ENCODE data around the gene SORL1.
"Not testable (repeated sequence)": the region's sequence is repeated elsewhere in the genome, so short reads cannot be mapped to it uniquely, and the experiment has no call there.

Gene SORL1

DNA sequence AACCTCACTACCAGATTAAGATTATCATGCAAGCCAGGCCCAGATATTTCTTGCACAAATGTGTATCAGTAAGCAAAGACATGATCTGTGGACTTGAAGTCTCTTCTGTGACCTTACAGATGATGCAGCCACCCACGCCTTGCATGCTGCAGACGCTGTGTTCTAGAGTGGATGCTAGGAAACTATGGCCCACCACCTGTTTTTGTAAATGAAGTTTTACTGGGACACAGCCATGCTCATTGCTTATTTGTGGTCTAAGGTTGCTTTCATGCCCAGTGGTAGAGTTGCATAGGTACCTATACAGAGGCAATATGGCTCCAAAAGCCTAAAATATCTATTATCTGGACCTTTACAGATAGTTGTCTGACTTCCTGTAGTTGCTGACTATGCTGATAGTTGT lies 48.2 kb downstream of the SORL1 start:
- no peak for DNase-seq (ENCODE audit: low read depth in 2 of 2)

- DNase-seq (ENCODE audit: low read depth in 2 of 2) = no peak
Measured at GRCh38 chr11:121500717-121501116, 48.6 kb downstream of the SORL1 start.

- DNase-seq (ENCODE audit: low read depth in 2 of 2) = no peak
Measured at GRCh38 chr11:121503051-121503450, 50.9 kb downstream of the SORL1 start.

GRCh38 chr11:121506237-121506636 lies 54.1 kb downstream of the SORL1 start:
- not testable (repeated sequence) for DNase-seq (ENCODE audit: low read depth in 2 of 2)

DNA sequence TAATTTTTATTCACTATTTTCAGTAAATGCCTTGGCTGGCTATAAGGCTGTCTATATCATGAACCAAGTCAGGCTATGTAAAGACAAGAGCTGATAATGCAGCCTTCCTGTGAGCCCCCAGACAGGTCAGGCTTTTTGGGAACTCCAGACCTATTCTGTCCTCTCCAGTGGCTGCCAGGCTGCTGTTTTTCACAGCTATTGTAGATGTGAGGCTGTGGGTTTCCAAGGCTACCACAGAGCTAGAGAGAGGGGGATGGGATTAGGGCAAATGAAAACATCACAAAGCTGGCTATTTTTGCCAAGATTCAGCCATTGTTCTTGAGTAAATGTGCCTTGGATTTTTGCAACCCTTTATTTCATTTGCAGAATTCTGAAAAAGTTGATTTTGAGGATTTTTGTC lies 56.3 kb downstream of the SORL1 start:
- no peak for DNase-seq (ENCODE audit: low read depth in 2 of 2)

- DNase-seq (ENCODE audit: low read depth in 2 of 2) = no peak
Measured at GRCh38 chr11:121510438-121510837, 58.3 kb downstream of the SORL1 start.

- DNase-seq (ENCODE audit: low read depth in 2 of 2) = no peak
Measured at GRCh38 chr11:121512468-121513465, 60.7 kb downstream of the SORL1 start.

DNA sequence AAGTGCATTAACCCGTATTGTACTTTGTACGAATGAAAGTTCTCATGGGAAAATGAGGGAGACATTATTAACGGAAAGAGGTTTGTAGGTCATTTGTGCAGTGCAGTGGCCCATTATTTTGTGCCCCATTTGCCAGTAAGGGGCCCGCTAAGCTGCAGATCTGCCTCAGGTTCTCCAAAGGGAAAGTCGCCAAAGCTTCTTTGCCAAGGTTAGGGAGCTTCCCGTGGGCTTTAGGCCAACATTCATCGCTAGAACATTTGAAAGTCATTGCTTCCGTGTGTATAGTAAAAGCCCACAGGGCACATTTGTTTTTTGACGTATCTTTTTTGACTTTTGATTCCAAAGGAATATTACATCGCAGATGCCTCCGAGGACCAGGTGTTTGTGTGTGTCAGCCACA lies 61.7 kb downstream of the SORL1 start:
- DNase-seq (ENCODE audit: low read depth in 2 of 2) = no peak

DNA sequence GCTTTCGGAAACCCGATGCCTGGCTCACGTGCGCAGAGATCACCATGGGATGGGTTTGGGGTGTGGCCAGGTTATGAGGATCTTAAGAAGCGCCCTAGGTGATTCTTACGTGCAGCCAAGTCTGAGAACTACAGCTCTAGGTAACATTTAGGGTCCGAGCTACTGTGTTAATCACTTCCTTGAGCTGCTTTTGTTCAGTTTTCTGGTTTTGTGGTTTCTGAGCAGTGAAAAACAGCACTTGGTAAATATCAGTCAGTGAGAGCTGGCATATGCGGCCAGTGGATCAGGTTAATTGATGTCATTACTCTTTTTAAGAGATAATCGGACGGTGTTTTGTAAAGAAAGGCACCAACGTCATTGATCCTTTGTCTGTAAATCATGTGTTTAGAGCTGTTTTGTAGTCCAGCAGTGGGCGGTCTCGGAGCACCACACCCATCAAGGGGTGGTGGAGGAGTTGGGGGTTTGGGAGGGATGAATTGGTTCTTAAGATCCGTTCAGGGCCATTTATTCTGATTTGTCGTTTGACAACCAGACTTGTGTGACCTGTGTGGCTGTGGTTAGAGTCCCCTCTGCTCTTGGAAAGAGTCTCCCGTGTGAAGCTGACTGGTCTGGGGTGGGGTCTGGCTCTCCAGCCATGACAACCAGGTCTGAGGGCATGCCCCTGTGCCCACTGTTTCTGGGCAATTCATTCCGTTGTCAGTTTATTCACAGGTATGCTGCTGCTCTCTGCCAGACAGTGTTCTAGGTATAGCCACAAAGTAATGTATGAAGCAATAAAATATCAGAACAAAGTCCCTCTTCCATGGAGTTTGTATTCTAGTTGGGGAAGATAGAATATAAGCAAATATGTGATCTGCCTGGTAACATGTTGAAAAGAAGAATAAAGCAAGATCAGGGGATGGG lies 62.6 kb downstream of the SORL1 start:
- no peak for DNase-seq (ENCODE audit: low read depth in 2 of 2)

GRCh38 chr11:121515335-121515671 lies 63.2 kb downstream of the SORL1 start:
- no peak for DNase-seq (ENCODE audit: low read depth in 2 of 2)

DNA sequence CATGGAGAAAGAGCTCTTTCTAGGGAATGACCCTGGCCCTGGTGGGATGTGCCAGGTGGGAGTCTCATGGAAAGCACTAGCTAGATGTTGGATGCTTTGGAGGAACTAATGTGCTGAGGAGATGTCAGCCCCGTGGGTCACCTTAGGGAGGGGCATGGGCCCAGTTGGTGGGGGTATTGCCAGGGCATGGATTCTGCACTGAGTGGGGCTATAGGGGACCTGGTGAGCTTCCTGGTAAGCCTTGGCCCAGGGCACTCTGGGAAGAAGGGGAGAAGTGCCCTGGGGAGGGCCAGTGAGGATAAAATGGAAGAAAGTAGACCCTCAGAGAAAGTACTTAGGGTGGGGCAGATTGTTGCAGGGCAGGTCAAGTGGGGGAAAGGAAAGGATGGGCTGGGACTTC lies 65.9 kb downstream of the SORL1 start:
- no peak for DNase-seq (ENCODE audit: low read depth in 2 of 2)

- no peak for DNase-seq (ENCODE audit: low read depth in 2 of 2)
Measured at GRCh38 chr11:121520243-121521144, 68.4 kb downstream of the SORL1 start.

GRCh38 chr11:121521145-121522042 lies 69.3 kb downstream of the SORL1 start:
- DNase-seq (ENCODE audit: low read depth in 2 of 2) = no peak

DNA sequence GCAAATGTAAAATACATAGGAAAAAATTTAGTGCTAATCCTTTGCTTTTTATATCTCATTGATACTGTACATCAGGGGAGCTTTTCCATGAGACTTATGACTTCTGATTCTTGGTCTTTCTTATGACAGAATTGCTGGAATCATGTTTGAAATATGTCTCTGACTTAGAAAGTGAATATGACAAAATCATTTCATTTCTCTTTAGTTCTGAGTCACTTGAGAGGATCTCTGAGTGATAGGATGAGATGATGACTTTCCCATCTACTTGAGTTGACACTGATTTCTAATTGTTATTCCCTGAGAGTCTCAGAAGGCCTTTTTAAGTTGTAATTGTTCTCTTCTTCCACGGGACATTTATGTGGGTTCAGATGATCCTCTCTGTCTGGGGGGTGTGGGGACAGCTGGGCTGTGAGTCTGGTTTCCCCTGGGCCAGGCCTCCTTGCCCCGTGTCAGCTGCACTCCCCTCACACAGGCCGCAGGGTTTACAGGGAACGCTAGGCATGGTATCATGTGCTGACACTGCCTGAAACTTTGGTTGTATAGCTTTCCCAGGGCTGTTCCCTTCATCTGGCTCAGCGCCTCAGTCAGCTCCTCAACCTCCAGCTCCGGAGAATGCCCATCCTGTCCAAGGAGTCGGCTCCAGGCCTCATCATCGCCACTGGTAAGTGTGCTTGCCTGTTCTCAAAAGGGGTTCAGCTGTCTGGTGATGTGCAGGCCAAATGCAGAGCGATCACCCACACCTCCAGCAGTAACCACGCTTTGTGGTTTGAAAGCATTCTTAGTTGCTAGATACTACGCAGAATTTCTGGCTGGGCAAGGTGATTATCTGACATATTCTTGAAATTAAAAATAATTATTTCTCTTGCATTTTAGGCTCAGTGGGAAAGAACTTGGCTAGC lies 70.2 kb downstream of the SORL1 start:
- DNase-seq (ENCODE audit: low read depth in 2 of 2) = no peak

DNA sequence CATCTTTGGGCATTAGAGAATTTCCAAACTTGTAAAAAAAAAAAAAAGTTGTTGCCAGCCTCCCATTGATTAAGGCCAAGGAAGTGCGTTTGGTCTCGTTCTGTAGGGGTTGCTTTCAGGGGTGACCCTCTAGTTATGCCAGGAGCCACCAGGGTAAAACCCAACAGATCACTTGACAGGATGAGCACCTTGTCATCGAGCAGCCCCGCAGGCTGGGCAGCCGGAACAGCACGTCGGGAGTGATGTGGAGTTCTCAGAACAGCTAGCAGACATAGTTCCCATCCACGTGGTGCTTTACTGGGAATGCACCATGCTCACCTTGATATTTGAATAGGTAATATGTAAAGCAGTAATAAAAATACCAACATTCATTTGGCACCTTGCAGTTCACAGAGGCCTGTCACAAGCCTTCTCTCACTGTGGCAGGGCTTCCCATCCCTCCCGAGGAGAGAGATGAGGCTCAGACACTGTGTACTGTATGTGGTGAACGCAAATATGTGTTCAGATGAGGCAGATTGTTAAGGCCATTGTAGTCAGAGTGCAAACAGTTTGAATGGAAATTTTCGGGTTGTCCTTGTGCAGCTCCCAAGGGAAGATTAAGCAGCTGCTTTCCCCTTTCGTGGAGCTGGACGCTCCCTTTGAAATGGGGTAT lies 71.6 kb downstream of the SORL1 start:
- no peak for DNase-seq (ENCODE audit: low read depth in 2 of 2)

DNA sequence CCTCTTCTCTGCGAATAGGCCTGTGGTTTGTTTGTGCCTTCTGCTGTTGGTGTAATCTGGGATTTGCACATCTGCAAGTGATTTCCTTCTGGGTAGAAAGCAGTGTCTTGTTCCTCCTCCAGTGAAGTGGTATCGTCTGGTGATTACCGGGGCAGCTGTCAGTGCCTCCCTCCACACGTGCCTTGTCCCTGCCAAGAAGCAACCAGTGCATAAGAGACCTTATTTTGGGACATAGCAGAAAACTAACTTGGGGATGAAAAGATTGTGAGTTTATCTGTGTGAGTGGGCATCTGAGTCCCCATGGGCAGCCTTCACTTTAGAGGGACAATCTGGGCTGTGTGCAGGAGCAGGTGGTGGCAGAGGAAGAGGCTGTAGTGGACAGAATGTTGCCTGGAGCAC lies 72.1 kb downstream of the SORL1 start:
- DNase-seq (ENCODE audit: low read depth in 2 of 2) = no peak

GRCh38 chr11:121525376-121525775 lies 73.3 kb downstream of the SORL1 start:
- no peak for DNase-seq (ENCODE audit: low read depth in 2 of 2)

GRCh38 chr11:121530257-121530656 lies 78.1 kb downstream of the SORL1 start:
- no peak for DNase-seq (ENCODE audit: low read depth in 2 of 2)

- no peak for DNase-seq (ENCODE audit: low read depth in 2 of 2)
Measured at GRCh38 chr11:121533601-121534000, 81.5 kb downstream of the SORL1 start.
